ENCODE data around the gene DNAJC27.

DNA sequence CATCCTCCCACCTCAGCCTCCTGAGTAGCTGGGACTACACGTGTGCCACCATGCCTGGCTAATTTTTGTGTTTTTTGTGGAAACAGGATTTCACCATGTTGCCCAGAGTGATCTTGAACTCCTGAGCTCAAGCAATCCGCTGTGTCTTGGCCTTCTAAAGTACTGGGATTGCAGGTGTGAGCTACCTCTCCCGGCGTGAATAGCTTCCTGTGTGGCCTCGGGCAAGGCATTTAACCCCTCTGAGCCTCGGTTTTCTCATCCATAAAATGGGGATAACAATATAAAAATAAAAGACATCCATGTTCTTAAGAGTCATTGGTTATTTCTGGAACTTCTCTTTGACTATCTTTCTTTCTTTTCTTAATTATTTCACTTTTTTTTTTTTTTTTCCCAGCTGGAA is 32.4 kb downstream of the DNAJC27 start:
- TF ChIP-seq ZSCAN29 (IDR thresholded peaks at IDR 0.05) (no peak), ZNF830 (CRISPR knock-in tag; IDR thresholded peaks at IDR 0.05) (no peak), POLR2A (conservative IDR thresholded peaks at IDR 0.05) (no peak), ELF4 (CRISPR knock-in tag; IDR thresholded peaks at IDR 0.05) (no peak), RAD21 (CRISPR knock-in tag; conservative IDR thresholded peaks at IDR 0.05 in 1 of 2, IDR thresholded peaks at IDR 0.05 in 1 of 2) (no peak)
- TF ChIP-seq, protein P1, sequence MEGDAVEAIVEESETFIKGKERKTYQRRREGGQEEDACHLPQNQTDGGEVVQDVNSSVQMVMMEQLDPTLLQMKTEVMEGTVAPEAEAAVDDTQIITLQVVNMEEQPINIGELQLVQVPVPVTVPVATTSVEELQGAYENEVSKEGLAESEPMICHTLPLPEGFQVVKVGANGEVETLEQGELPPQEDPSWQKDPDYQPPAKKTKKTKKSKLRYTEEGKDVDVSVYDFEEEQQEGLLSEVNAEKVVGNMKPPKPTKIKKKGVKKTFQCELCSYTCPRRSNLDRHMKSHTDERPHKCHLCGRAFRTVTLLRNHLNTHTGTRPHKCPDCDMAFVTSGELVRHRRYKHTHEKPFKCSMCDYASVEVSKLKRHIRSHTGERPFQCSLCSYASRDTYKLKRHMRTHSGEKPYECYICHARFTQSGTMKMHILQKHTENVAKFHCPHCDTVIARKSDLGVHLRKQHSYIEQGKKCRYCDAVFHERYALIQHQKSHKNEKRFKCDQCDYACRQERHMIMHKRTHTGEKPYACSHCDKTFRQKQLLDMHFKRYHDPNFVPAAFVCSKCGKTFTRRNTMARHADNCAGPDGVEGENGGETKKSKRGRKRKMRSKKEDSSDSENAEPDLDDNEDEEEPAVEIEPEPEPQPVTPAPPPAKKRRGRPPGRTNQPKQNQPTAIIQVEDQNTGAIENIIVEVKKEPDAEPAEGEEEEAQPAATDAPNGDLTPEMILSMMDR (IDR thresholded peaks at IDR 0.05 in 2 of 3, conservative IDR thresholded peaks at IDR 0.05 in 1 of 3; ENCODE audit: insufficient read depth in 2 of 3, low read depth in 1 of 3, low read length in 3 of 3): no peak

Data from K562 (cell line).